Activated CD4-positive, CD25-positive, alpha-beta regulatory T cell treated with anti-CD3 and anti-CD28 coated beads, Interleukin-2, amount 50 U/mL, for 24 hours (primary cell): ENCODE measurements around the gene MMP10.

Source experiments
- ATAC-seq, 2 donors: fragments of 150-1000 bp; cut with Tn5 transposase; one replicate each; pipeline ENCODE4 v1.10.0; 2021; ENCODE audit warnings: mild to moderate bottlenecking in 1 of 2, moderate library complexity in 1 of 2

MMP10 gene

GRCh38 chr11:102724904-102725500 lies 55.4 kb downstream of the MMP10 start, which contains the start of gene MMP8:
Gene MMP8, minus strand, starts transcription at chr11:102724954. Its CDS starts 99 bp downstream, at chr11:102724855.
- no peak for ATAC-seq

- no peak for ATAC-seq
Observed at GRCh38 chr11:102722821-102723220, 57.6 kb downstream of the MMP10 start.
